IMR-90 (cell line): ENCODE data around the gene S1PR1. TPM values are rescaled to one million over a fixed set of nuclear protein-coding genes. Genes with fewer than 3 reads are reported as not detected.
A peak's percentile ranks its signal among the peaks of the same experiment; 100 is the strongest.

ENCODE experiments used
- ATAC-seq: fragments of 200-7000 bp; cut with Tn5 transposase; 2 replicates; pipeline ENCODE4 v1.9.1; 2020; ENCODE audit warnings: low read depth, mild to moderate bottlenecking, moderate library complexity
- BruUV-seq: library from RNA; stranded (reverse); fragments of 400-500 nt; replicated peaks from 2 replicates; lab custom pipeline; 2021; lab: Mats Ljungman, UMichigan
- CTCF ChIA-PET: fragments of 300-600 bp; formaldehyde crosslinking; extraction: SDS; loops from one replicate; lab custom pipeline; 2021; ENCODE audit warnings: antibody characterized with exemption; lab: Yijun Ruan, JAX
- POLR2A ChIA-PET: fragments of 300-600 bp; sonication (Branson Sonifier 250); formaldehyde crosslinking; loops from one replicate; lab custom pipeline; 2022; ENCODE audit warnings: antibody characterized with exemption; ENCODE audit not compliant: unreplicated experiment; lab: Charles Lee
- DNase-seq: peaks from one replicate; pipeline ENCODE4 v3.0.0; 2013
- H2AFZ ChIP-seq: replicated peaks from 2 replicates; pipeline ENCODE3; 2013; ENCODE audit warnings: low read length, mild to moderate bottlenecking; ENCODE audit not compliant: poor library complexity
- H2AK5ac ChIP-seq: 2 replicates; pipeline ENCODE4 v1.6.1; 2013; ENCODE audit warnings: low read depth, low read length, inconsistent platforms
- H2AK9ac ChIP-seq: replicated peaks from 2 replicates; pipeline ENCODE3; 2013; ENCODE audit warnings: mild to moderate bottlenecking, low read depth, low read length, moderate library complexity; ENCODE audit not compliant: poor library complexity
- H2BK120ac ChIP-seq: 2 replicates; pipeline ENCODE4 v1.6.1; 2013; ENCODE audit warnings: low read depth, low read length, inconsistent platforms
- H2BK15ac ChIP-seq: 3 replicates; pipeline ENCODE4 v1.6.1; 2013; ENCODE audit warnings: low read depth, low read length, inconsistent platforms
- H2BK20ac ChIP-seq: 2 replicates; pipeline ENCODE4 v1.6.1; 2013; ENCODE audit warnings: low read depth, mild to moderate bottlenecking, inconsistent platforms, low read length, moderate library complexity
- H2BK5ac ChIP-seq: 2 replicates; pipeline ENCODE4 v1.6.1; 2013; ENCODE audit warnings: mild to moderate bottlenecking, low read depth, low read length, inconsistent platforms; ENCODE audit not compliant: poor library complexity, severe bottlenecking
- H3K14ac ChIP-seq: replicated peaks from 2 replicates; pipeline ENCODE4 v1.6.1; 2013; ENCODE audit warnings: low read depth, low read length, inconsistent platforms
- H3K18ac ChIP-seq: 2 replicates; pipeline ENCODE4 v1.6.1; 2013; ENCODE audit warnings: low read depth, low read length, control low read depth
- H3K23ac ChIP-seq: 2 replicates; pipeline ENCODE4 v1.6.1; 2013; ENCODE audit warnings: low read depth, low read length, inconsistent platforms
- H3K27ac ChIP-seq: 2 replicates; pipeline ENCODE4 v1.5.1; 2013; ENCODE audit warnings: mild to moderate bottlenecking, control low read depth, low read length; ENCODE audit not compliant: insufficient read depth
- H3K27me3 ChIP-seq: 2 replicates; pipeline ENCODE4 v1.6.1; 2013; ENCODE audit warnings: low read length; ENCODE audit not compliant: control insufficient read depth, insufficient read depth
- H3K36me3 ChIP-seq: 2 replicates; pipeline ENCODE4 v1.6.1; 2013; ENCODE audit warnings: low read length, mixed read lengths; ENCODE audit not compliant: control insufficient read depth, insufficient read depth
- H3K4ac ChIP-seq: 2 replicates; pipeline ENCODE4 v1.6.1; 2013; ENCODE audit warnings: low read depth, low read length, inconsistent platforms
- H3K4me1 ChIP-seq: 2 replicates; pipeline ENCODE4 v1.6.1; 2013; ENCODE audit warnings: low read length, mixed read lengths; ENCODE audit not compliant: control insufficient read depth, insufficient read depth
- H3K4me2 ChIP-seq: 2 replicates; pipeline ENCODE4 v1.6.1; 2013; ENCODE audit warnings: low read depth, mild to moderate bottlenecking, control low read depth, low read length, moderate library complexity
- H3K4me3 ChIP-seq: 2 replicates; pipeline ENCODE4 v1.5.1; 2013; ENCODE audit warnings: low read depth, mild to moderate bottlenecking, control low read depth, low read length, moderate library complexity; ENCODE audit not compliant: insufficient read depth
- H3K56ac ChIP-seq: 2 replicates; pipeline ENCODE4 v1.6.1; 2013; ENCODE audit warnings: low read length, inconsistent platforms; ENCODE audit not compliant: insufficient read depth; ENCODE audit errors: extremely low read depth
- H3K79me1 ChIP-seq, 2 experiments: 2 replicates each; pipeline ENCODE4 v1.6.1; 2013; ENCODE audit warnings: low read length in 2 of 2, inconsistent platforms in 1 of 2, low read depth in 1 of 2
- H3K9ac ChIP-seq: 2 replicates; pipeline ENCODE4 v1.6.1; 2013; ENCODE audit warnings: low read depth, low read length, control low read depth
- H3K9me1 ChIP-seq: 2 replicates; pipeline ENCODE4 v1.6.1; 2013; ENCODE audit warnings: low read length, inconsistent platforms; ENCODE audit not compliant: insufficient read depth
- H3K9me3 ChIP-seq: 2 replicates; pipeline ENCODE4 v1.6.1; 2013; ENCODE audit warnings: low read length; ENCODE audit not compliant: control insufficient read depth, insufficient read depth
- H4K20me1 ChIP-seq: 2 replicates; pipeline ENCODE4 v1.6.1; 2013; ENCODE audit warnings: low read length, inconsistent platforms; ENCODE audit not compliant: insufficient read depth
- H4K5ac ChIP-seq: 2 replicates; pipeline ENCODE4 v1.6.1; 2013; ENCODE audit warnings: mild to moderate bottlenecking, low read depth, low read length, control low read depth
- H4K8ac ChIP-seq, 2 experiments: 2 replicates each; pipeline ENCODE4 v1.6.1; 2013; ENCODE audit warnings: low read depth in 2 of 2, low read length in 2 of 2, control low read depth in 1 of 2, inconsistent platforms in 1 of 2
- H4K91ac ChIP-seq: 2 replicates; pipeline ENCODE4 v1.6.1; 2013; ENCODE audit warnings: low read depth, low read length, inconsistent platforms; ENCODE audit not compliant: insufficient read depth
- MAFK ChIP-seq: IDR thresholded peaks from 2 replicates; pipeline ENCODE4 v1.6.1; 2012; ENCODE audit warnings: low read depth, low read length, improper control_type of control experiment
- MAZ ChIP-seq: IDR thresholded peaks from 2 replicates; pipeline ENCODE4 v1.6.1; 2012; ENCODE audit warnings: low read depth, mild to moderate bottlenecking, low read length, improper control_type of control experiment, moderate library complexity, borderline replicate concordance
- NFE2L2 ChIP-seq: fragments of 150-350 bp; IDR thresholded peaks from 2 replicates; pipeline ENCODE4 v1.6.1; 2016; ENCODE audit warnings: low read depth, mild to moderate bottlenecking, low read length
- POLR2A ChIP-seq: IDR thresholded peaks from 2 replicates; pipeline ENCODE4 v1.6.1; 2012; ENCODE audit warnings: mild to moderate bottlenecking, low read depth, low read length
- WGBS, 2 experiments: methylation state at CpG; one replicate each; pipeline versions ENCODE4 v1.1.5 to v1.1.7; 2013; ENCODE audit warnings: missing lambda C conversion rate in 2 of 2; ENCODE audit not compliant: insufficient read length in 1 of 2; ENCODE audit errors: extremely low coverage in 2 of 2; 5-methylcytosine and 5-hydroxymethylcytosine counted together
- dilution Hi-C: fragments of 300-500 bp; cut with HindIII; formaldehyde crosslinking; loops from one replicate; pipeline ENCODE4 v1.14.3; 2018; ENCODE audit warnings: low sequenced_read_pairs; ENCODE audit not compliant: unreplicated experiment
- in situ Hi-C: fragments of 300-500 bp; cut with MboI; formaldehyde crosslinking; loops from 3 replicates; pipeline ENCODE4 v1.14.3; 2019; ENCODE audit warnings: low sequenced_read_pairs, inconsistent platforms, mixed read lengths
- intact Hi-C: fragments of 100-400 bp; cut with micrococcal nuclease; formaldehyde crosslinking; loops from 2 replicates; pipeline ENCODE4 v1.10.0; 2022
- polyA plus RNA-seq, 3 experiments: library from polyadenylated mRNA; depleted of rRNA; stranded (reverse); fragments of >200 nt; gene quantifications; 2 replicates each; pipeline ENCODE4 v1.2.3, GENCODE V29; 2012; ENCODE audit warnings: low replicate concordance in 1 of 3
- total RNA-seq: library from RNA; depleted of rRNA; stranded (reverse); fragments of >200 nt; gene quantifications from 2 replicates; pipeline ENCODE4 v1.2.3, GENCODE V29; 2012

Gene S1PR1
- total and polyA plus RNA-seq, 2 of the 4 experiments (the other 2 are of a cell fraction) = 12.9 to 15.6 TPM

DNA sequence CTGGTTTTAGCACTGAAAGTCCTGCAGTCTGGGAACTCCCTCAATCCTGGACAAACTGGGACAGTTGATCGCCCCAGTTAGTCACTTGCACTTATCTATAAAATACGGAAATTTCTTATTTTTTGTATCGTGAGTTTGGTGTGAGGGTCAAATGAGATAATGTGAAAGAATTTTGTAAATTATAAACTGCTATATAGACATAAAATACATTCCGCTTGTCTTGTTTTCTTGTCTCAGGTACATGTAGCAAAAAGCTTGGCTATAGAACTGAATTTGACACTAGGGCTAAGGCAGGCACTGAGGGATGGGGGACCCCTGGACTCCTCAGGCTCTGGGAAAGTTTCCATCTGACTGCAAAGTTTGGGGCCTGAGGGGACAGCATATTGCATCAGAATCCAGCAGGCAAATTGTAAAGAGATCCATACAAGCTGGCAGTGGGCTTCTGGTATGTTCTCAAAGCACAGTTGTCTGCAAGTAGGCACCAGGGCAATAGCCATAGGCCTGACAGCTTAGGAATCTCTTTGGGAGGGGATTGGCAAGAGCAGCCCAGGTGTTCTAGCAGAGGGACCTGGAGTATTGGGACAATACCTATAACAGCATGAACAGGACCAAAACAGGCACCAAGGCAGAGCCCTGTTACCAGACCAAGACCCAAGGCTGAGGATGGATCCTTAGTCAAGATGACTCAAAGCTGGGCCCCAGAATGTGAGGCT is 44.3 kb downstream of the S1PR1 start:
- Histone ChIP-seq H2BK120ac (no peak overlapping the region), H3K36me3 (no peaks in the 10 kb centered on the region), H3K4ac (no peak overlapping the region), H3K9me1 (no peaks in the 10 kb centered on the region), H3K4me1 (peaks cover 2% of the 10 kb centered on the region), H3K23ac (no peak overlapping the region), H4K8ac (no peak overlapping the region), H3K4me3 (no peak overlapping the region), H2AFZ (no peak overlapping the region), H4K91ac (no peak overlapping the region), H4K20me1 (no peaks in the 10 kb centered on the region), H2BK5ac (no peak overlapping the region), H3K56ac (no peak overlapping the region), H3K14ac (no peak overlapping the region), H3K18ac (no peak overlapping the region), H3K27ac (no peak overlapping the region), H3K79me1 (no peaks in the 10 kb centered on the region), H2AK5ac (no peak overlapping the region), H3K4me2 (no peak overlapping the region), H3K9me3 (no peaks in the 10 kb centered on the region), H2AK9ac (no peak overlapping the region), H2BK20ac (no peak overlapping the region), H2BK15ac (no peak overlapping the region), H3K9ac (no peak overlapping the region), H3K27me3 (peaks cover 39% of the 10 kb centered on the region), H4K5ac (no peak overlapping the region)
- intact Hi-C loops = no loop called here
- 100% methylated on average over 1 of the region's 4 CpGs; no CpG with 5 or more reads in 1 of the 2 experiments for WGBS, 2 experiments
- DNase-seq = no peak
- TF ChIP-seq MAFK = 0 out of 2 replicates have a peak, but pooled peaks have one; percentile 11
- no peak for TF ChIP-seq NFE2L2
- no peak for TF ChIP-seq POLR2A
- no peak for TF ChIP-seq MAZ
- dilution Hi-C loops = no loop called here
- no peak for ATAC-seq
- BruUV-seq = no TSS peak
- ChIA-PET POLR2A (no interaction called here), CTCF (no interaction called here)
- in situ Hi-C loops = no loop called here
